NCI-H2227 treated with DMSO at 0.1 percent for 48 hours (cell line): ENCODE measurements around the gene BTBD3.

Source experiments
- DNase-seq: peaks from one replicate; lab custom pipeline; 2025; lab: John Stamatoyannopoulos, UW

Gene BTBD3

DNA sequence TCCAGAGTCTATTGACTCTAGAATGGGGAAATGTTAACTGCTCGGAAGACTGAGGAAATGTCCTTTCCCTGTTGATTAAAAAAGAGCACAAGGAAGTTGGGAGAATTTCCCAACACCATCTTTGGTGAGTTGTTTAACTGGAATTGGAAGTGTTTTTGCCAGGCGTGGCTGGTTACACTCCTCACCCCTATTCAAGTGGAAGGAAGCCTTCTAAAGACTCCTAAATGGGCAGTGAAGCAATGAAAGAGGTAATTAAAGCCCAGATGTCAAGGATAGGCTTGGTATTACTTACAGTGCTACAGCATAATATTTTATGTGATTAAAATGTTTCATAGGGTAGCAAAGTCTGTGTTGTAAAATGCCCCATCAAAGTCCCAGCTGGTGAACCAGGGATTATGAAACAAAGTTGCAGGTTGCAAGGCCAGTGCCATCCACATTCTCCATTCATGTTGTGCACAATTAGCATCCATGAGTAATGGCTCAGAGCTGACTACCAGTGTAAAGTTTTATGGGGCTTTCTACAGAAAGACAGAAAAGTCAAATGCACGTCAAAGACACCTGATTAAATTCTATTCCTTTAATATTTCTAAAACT is 52.6 kb downstream of the BTBD3 start:
- DNase-seq, result no peak

DNA sequence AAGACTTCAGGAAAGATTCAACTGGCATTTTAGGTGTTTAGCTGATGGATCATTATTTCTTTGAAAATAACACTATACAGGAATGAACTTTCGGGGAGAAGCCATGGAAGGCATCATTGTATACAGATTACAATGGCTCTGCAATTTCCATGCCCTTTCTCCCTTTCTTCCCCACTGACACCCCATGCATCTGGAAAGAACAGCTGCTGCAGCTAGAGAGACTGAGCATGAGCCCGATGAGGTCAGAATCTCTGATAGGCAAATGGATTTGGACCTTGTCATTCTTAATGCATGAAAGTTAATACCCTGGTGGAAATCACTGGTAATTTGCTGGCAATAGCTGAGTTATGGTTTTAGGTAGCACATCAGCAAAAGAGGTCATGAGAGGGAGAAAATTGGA is 54.8 kb downstream of the BTBD3 start:
- DNase-seq, result no peak
